ENCODE results near the gene ASCL1. TPM values are rescaled to one million over a fixed set of nuclear protein-coding genes. Genes with fewer than 3 reads are reported as not detected.

Gene ASCL1
- total RNA-seq, 1 donor from 2014 or later = not detected

DNA sequence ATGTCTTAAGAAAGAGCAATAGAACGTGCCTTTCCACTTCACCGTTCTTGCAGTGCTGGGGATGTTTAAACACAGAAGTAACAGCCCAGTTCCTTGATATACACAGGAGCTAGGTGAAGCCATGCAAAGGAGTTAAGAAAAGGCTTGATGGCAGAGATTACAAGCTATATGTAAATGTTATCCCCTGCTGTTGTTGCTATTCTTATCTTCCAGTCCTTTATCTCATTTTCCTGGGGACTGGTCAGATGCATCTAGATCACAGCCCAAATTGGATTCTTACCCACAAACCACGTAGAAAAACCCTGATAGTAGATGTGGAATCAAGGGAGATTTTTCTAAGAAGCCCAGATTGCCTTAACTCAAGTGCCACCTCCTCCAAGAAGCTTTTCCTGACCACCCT is 5.5 kb downstream of the ASCL1 start:
- no peak for TF ChIP-seq CTCF (IDR thresholded peaks at IDR 0.05; ENCODE audit: unreplicated experiment)
- no peak for DNase-seq (ENCODE audit: low spot score in 2 of 2, unreplicated experiment in 2 of 2)
- no peak overlapping the region for H3K27ac Mint-ChIP-seq
- H3K4me3 Mint-ChIP-seq = no peak overlapping the region
- H3K9me3 Mint-ChIP-seq = peaks cover 10% of the 10 kb centered on the region
- peaks cover 99% of the 10 kb centered on the region for H3K27me3 Mint-ChIP-seq (ENCODE audit: low read depth)
- peaks cover 16% of the 10 kb centered on the region for H3K4me1 Mint-ChIP-seq
- H3K36me3 Mint-ChIP-seq = peaks cover 3% of the 10 kb centered on the region

- DNase-seq (ENCODE audit: low spot score in 2 of 2, unreplicated experiment in 2 of 2) = no peak
- no peak for TF ChIP-seq CTCF (IDR thresholded peaks at IDR 0.05; ENCODE audit: unreplicated experiment)
- no peak overlapping the region for H3K27ac Mint-ChIP-seq
- no peak overlapping the region for H3K4me3 Mint-ChIP-seq
- peaks cover 3% of the 10 kb centered on the region for H3K36me3 Mint-ChIP-seq
- H3K27me3 Mint-ChIP-seq (ENCODE audit: low read depth) = peaks cover 100% of the 10 kb centered on the region
- peaks cover 14% of the 10 kb centered on the region for H3K4me1 Mint-ChIP-seq
- H3K9me3 Mint-ChIP-seq = peaks cover 10% of the 10 kb centered on the region
Measured at GRCh38 chr12:102963796-102964195, 6.3 kb downstream of the ASCL1 start.

DNA sequence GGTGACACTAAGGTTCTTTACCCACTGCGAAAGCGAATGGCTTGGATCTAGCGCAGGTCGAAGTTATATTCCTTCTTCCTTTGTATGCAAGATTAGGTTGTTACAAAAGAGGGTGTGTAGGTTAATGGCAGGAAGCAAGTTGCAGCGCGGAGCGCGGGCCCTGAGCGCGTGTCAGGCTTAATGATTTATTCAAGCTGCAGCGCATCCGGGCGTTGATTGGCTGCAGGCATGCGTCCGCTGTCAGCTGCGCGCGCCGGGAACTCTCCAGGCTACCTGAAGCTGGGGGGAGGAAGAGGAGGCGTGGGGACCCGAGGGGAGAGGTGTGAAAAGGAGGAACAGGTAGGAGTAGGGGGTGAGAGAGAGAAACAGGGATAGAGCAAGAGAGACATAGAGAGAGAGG is 7.4 kb downstream of the ASCL1 start:
- Mint-ChIP-seq H3K36me3 (peaks cover 3% of the 10 kb centered on the region), H3K9me3 (peaks cover 10% of the 10 kb centered on the region), H3K27ac (no peak overlapping the region), H3K4me1 (peaks cover 12% of the 10 kb centered on the region), H3K27me3 (ENCODE audit: low read depth) (peaks cover 97% of the 10 kb centered on the region), H3K4me3 (no peak overlapping the region)
- TF ChIP-seq CTCF (IDR thresholded peaks at IDR 0.05; ENCODE audit: unreplicated experiment) = no peak
- DNase-seq (ENCODE audit: low spot score in 2 of 2, unreplicated experiment in 2 of 2) = no peak

- no peak for TF ChIP-seq CTCF (IDR thresholded peaks at IDR 0.05; ENCODE audit: unreplicated experiment)
- peaks cover 3% of the 10 kb centered on the region for H3K36me3 Mint-ChIP-seq
- H3K9me3 Mint-ChIP-seq = peaks cover 10% of the 10 kb centered on the region
- peaks cover 97% of the 10 kb centered on the region for H3K27me3 Mint-ChIP-seq (ENCODE audit: low read depth)
- H3K4me3 Mint-ChIP-seq = no peak overlapping the region
- peaks cover 12% of the 10 kb centered on the region for H3K4me1 Mint-ChIP-seq
- no peak overlapping the region for H3K27ac Mint-ChIP-seq
- no peak for DNase-seq (ENCODE audit: low spot score in 2 of 2, unreplicated experiment in 2 of 2)
Measured at GRCh38 chr12:102965281-102966155, 8.0 kb downstream of the ASCL1 start.

DNA sequence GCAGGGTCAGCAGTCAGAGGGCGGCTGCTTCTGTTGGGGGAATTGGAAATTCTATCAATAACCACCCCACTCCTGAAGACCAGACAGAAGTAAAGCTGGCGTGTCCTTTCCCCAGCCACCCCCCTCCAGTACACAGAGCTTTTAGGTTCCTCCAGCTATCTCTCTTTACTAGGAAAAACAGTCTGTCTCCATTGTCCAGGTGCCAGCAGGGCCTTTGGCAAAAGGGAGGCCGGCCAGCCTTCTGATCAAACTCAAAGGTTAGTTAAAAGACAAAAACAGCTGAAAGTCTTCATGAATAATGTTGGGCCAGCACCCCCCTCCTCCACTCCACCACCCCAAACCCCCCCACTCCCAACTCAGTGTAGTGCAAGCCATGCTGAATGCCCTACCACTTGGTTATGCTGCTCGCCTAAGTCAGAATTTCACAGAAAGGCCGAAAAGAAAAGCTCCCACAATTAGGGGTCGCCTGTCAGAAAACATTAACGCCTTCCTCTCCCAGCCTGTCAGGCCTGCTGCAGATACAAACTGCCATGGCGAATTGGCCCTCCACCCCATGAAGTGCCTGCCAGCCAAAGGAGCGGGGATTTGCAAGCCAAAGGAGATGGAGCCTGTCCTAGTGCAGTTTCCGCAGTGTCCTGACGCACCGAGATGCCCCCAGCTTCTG is 8.9 kb downstream of the ASCL1 start:
- no peak overlapping the region for H3K4me3 Mint-ChIP-seq
- no peak for DNase-seq (ENCODE audit: low spot score in 2 of 2, unreplicated experiment in 2 of 2)
- H3K27ac Mint-ChIP-seq = no peak overlapping the region
- H3K4me1 Mint-ChIP-seq = peaks cover 12% of the 10 kb centered on the region
- H3K9me3 Mint-ChIP-seq = peaks cover 10% of the 10 kb centered on the region
- no peak for TF ChIP-seq CTCF (IDR thresholded peaks at IDR 0.05; ENCODE audit: unreplicated experiment)
- H3K36me3 Mint-ChIP-seq = peaks cover 3% of the 10 kb centered on the region
- peaks cover 97% of the 10 kb centered on the region for H3K27me3 Mint-ChIP-seq (ENCODE audit: low read depth)
